ENCODE data around the gene RELA.
"Not testable (repeated sequence)": the region's sequence is repeated elsewhere in the genome, so short reads cannot be mapped to it uniquely, and the experiment has no call there.

The RELA gene

GRCh38 chr11:65680192-65680743, 17.6 kb upstream of the RELA start:
- in situ Hi-C loops (cut with HindIII; ENCODE audit: low pct_ligation_motif_present, low pct_unique_long_range_greater_than_20kb, low sequenced_read_pairs): no loop called here
- no peak for DNase-seq

- in situ Hi-C loops (cut with HindIII; ENCODE audit: low pct_ligation_motif_present, low pct_unique_long_range_greater_than_20kb, low sequenced_read_pairs): no loop called here
- DNase-seq: no peak
Measured at GRCh38 chr11:65672982-65673381, 10.3 kb upstream of the RELA start.

GRCh38 chr11:65672180-65672860, 9.6 kb upstream of the RELA start:
- DNase-seq: no peak
- in situ Hi-C loops (cut with HindIII; ENCODE audit: low pct_ligation_motif_present, low pct_unique_long_range_greater_than_20kb, low sequenced_read_pairs): no loop called here

GRCh38 chr11:65663639-65664200, 1.0 kb upstream of the RELA start:
- in situ Hi-C loops (cut with HindIII; ENCODE audit: low pct_ligation_motif_present, low pct_unique_long_range_greater_than_20kb, low sequenced_read_pairs): no loop called here

GRCh38 chr11:65662247-65662798, 393 bp downstream of the RELA start:
- DNase-seq: no peak
- in situ Hi-C loops (cut with HindIII; ENCODE audit: low pct_ligation_motif_present, low pct_unique_long_range_greater_than_20kb, low sequenced_read_pairs): no loop called here

More at GRCh38 chr11:65663639-65664200, 1.0 kb upstream of the RELA start:
- DNase-seq: peak; percentile 38

GRCh38 chr11:65661599-65662246, 993 bp downstream of the RELA start:
- DNase-seq: no peak
- in situ Hi-C loops (cut with HindIII; ENCODE audit: low pct_ligation_motif_present, low pct_unique_long_range_greater_than_20kb, low sequenced_read_pairs): no loop called here

GRCh38 chr11:65660908-65661307, 1.8 kb downstream of the RELA start:
- not testable (repeated sequence) for DNase-seq

GRCh38 chr11:65660038-65660437, 2.7 kb downstream of the RELA start:
- DNase-seq: no peak
- in situ Hi-C loops (cut with HindIII; ENCODE audit: low pct_ligation_motif_present, low pct_unique_long_range_greater_than_20kb, low sequenced_read_pairs): no loop called here

More at GRCh38 chr11:65660908-65661307, 1.8 kb downstream of the RELA start:
- in situ Hi-C loops (cut with HindIII; ENCODE audit: low pct_ligation_motif_present, low pct_unique_long_range_greater_than_20kb, low sequenced_read_pairs): not testable (repeated sequence)

- in situ Hi-C loops (cut with HindIII; ENCODE audit: low pct_ligation_motif_present, low pct_unique_long_range_greater_than_20kb, low sequenced_read_pairs): no loop called here
- DNase-seq: no peak
Measured at GRCh38 chr11:65658174-65659021, 4.3 kb downstream of the RELA start.

- no peak for DNase-seq
Measured at GRCh38 chr11:65657426-65657825, 5.3 kb downstream of the RELA start.

GRCh38 chr11:65655570-65656332, 7.0 kb downstream of the RELA start:
- in situ Hi-C loops (cut with HindIII; ENCODE audit: low pct_ligation_motif_present, low pct_unique_long_range_greater_than_20kb, low sequenced_read_pairs): no loop called here
- no peak for DNase-seq

More at GRCh38 chr11:65657426-65657825, 5.3 kb downstream of the RELA start:
- in situ Hi-C loops (cut with HindIII; ENCODE audit: low pct_ligation_motif_present, low pct_unique_long_range_greater_than_20kb, low sequenced_read_pairs): no loop called here

- in situ Hi-C loops (cut with HindIII; ENCODE audit: low pct_ligation_motif_present, low pct_unique_long_range_greater_than_20kb, low sequenced_read_pairs): no loop called here
- DNase-seq: no peak
Measured at GRCh38 chr11:65654375-65655349, 8.1 kb downstream of the RELA start.

GRCh38 chr11:65653229-65654225, 9.2 kb downstream of the RELA start:
- in situ Hi-C loops (cut with HindIII; ENCODE audit: low pct_ligation_motif_present, low pct_unique_long_range_greater_than_20kb, low sequenced_read_pairs): no loop called here
- no peak for DNase-seq

GRCh38 chr11:65652511-65653228, 10.0 kb downstream of the RELA start:
- peak; percentile 88 for DNase-seq
- in situ Hi-C loops (cut with HindIII; ENCODE audit: low pct_ligation_motif_present, low pct_unique_long_range_greater_than_20kb, low sequenced_read_pairs): no loop called here

Data from ACHN (cell line).